OCI-LY1 (cell line): Measurements from ENCODE around the gene PODNL1.
"Not testable (repeated sequence)": the region's sequence is repeated elsewhere in the genome, so short reads cannot be mapped to it uniquely, and the experiment has no call there.

Experiments
- EZH2 ChIP-seq: fragments of 200-600 bp; sonication (generic), shearing (Covaris generic); IDR thresholded peaks from 2 replicates; pipeline ENCODE4 v1.8.0; 2017; ENCODE audit warnings: borderline replicate concordance, mixed run types, mild to moderate bottlenecking, antibody characterized with exemption, low read length, moderate library complexity, mixed read lengths
- TF ChIP-seq, protein P1 (sequence below): fragments of 200-600 bp; sonication (generic), shearing (Covaris generic); IDR thresholded peaks from 2 replicates; pipeline ENCODE4 v1.5.1; 2017; ENCODE audit warnings: mild to moderate bottlenecking, antibody characterized with exemption, low read length, moderate library complexity, mixed read lengths

DNA sequence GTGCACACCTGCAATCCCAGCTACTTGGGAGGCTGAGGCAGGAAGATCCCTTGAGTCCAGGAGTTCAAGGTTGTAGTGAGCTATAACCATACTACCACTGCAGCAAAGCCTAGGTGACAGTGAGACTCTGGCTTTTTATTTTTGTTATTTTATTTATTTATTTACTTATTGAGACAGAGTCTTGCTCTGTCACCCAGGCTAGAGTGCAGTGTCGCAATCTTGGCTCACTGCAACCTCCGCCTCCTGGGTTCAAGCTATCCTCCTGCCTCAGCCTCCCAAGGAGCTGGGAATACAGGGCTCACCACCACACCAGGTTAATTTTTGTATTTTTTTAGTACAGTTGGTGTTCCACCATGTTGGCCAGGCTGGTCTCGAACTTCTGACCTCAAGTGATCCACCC lies 35.3 kb upstream of the PODNL1 start:
- TF ChIP-seq, protein P1, sequence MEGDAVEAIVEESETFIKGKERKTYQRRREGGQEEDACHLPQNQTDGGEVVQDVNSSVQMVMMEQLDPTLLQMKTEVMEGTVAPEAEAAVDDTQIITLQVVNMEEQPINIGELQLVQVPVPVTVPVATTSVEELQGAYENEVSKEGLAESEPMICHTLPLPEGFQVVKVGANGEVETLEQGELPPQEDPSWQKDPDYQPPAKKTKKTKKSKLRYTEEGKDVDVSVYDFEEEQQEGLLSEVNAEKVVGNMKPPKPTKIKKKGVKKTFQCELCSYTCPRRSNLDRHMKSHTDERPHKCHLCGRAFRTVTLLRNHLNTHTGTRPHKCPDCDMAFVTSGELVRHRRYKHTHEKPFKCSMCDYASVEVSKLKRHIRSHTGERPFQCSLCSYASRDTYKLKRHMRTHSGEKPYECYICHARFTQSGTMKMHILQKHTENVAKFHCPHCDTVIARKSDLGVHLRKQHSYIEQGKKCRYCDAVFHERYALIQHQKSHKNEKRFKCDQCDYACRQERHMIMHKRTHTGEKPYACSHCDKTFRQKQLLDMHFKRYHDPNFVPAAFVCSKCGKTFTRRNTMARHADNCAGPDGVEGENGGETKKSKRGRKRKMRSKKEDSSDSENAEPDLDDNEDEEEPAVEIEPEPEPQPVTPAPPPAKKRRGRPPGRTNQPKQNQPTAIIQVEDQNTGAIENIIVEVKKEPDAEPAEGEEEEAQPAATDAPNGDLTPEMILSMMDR = not testable (repeated sequence)
- not testable (repeated sequence) for TF ChIP-seq EZH2
